NCI-H2081 (cell line): ENCODE results near the gene LRP8.

Experiments used
- DNase-seq, 2 experiments: peaks; one replicate each; lab custom pipeline; 2025; lab: John Stamatoyannopoulos, UW

Gene LRP8

GRCh38 chr1:53305650-53306049, 22.2 kb downstream of the LRP8 start:
- DNase-seq, result no peak

GRCh38 chr1:53304527-53304926, 23.3 kb downstream of the LRP8 start:
- DNase-seq, result no peak

- DNase-seq, result peak; percentile 17 to 26
These were observed 23.9 kb downstream of the LRP8 start for GRCh38 chr1:53303726-53304515.

GRCh38 chr1:53303243-53303642, 24.6 kb downstream of the LRP8 start:
- no peak for DNase-seq

- DNase-seq, result no peak
These were observed 28.6 kb downstream of the LRP8 start for GRCh38 chr1:53299233-53299632.

GRCh38 chr1:53298045-53298637, 29.7 kb downstream of the LRP8 start:
- no peak for DNase-seq

GRCh38 chr1:53297195-53297594, 30.7 kb downstream of the LRP8 start:
- no peak for DNase-seq

GRCh38 chr1:53296117-53296749, 31.6 kb downstream of the LRP8 start:
- peak in 1 of 2 experiments; percentile 38 for DNase-seq

GRCh38 chr1:53295726-53296116, 32.1 kb downstream of the LRP8 start:
- no peak for DNase-seq

- DNase-seq, result no peak
These were observed 32.6 kb downstream of the LRP8 start for GRCh38 chr1:53295295-53295694.

- no peak for DNase-seq
These were observed 33.3 kb downstream of the LRP8 start for GRCh38 chr1:53294567-53294966.

- no peak for DNase-seq
These were observed 33.8 kb downstream of the LRP8 start for GRCh38 chr1:53294061-53294460.

- DNase-seq, result peak in 1 of 2 experiments; percentile 7
These were observed 34.7 kb downstream of the LRP8 start for GRCh38 chr1:53293123-53293522.

- peak in 1 of 2 experiments; percentile 15 for DNase-seq
These were observed 35.2 kb downstream of the LRP8 start for GRCh38 chr1:53292690-53293089.

GRCh38 chr1:53291574-53291973, 36.3 kb downstream of the LRP8 start:
- DNase-seq, result no peak

GRCh38 chr1:53288790-53289429, 39.0 kb downstream of the LRP8 start:
- no peak for DNase-seq

GRCh38 chr1:53288002-53288789, 39.7 kb downstream of the LRP8 start:
- no peak for DNase-seq

GRCh38 chr1:53286955-53287354, 40.9 kb downstream of the LRP8 start:
- peak; percentile 46 to 67 for DNase-seq

GRCh38 chr1:53285969-53286760, 41.7 kb downstream of the LRP8 start:
- no peak for DNase-seq

GRCh38 chr1:53285546-53285945, 42.3 kb downstream of the LRP8 start:
- no peak for DNase-seq
